Loucy (cell line): ENCODE data around the gene POFUT2.

Experiments
- H2AFZ ChIP-seq: fragments of 200-600 bp; sonication (generic); 2 replicates; pipeline ENCODE4 v1.6.0; 2016; ENCODE audit warnings: antibody characterized with exemption, mild to moderate bottlenecking, low read length, moderate library complexity
- H3F3A ChIP-seq: fragments of 200-600 bp; 2 replicates; pipeline ENCODE4 v1.6.0; 2016; ENCODE audit warnings: antibody characterized with exemption, low read depth, mild to moderate bottlenecking
- H3K27me3 ChIP-seq: fragments of 200-600 bp; sonication (generic); 2 replicates; pipeline ENCODE4 v1.6.1; 2014; ENCODE audit warnings: low read length, mild to moderate bottlenecking; ENCODE audit not compliant: insufficient read depth, poor library complexity, severe bottlenecking
- H3K36me3 ChIP-seq: fragments of 200-600 bp; sonication (generic); 2 replicates; pipeline ENCODE4 v1.6.1; 2016; ENCODE audit warnings: low read length; ENCODE audit not compliant: insufficient read depth
- H3K4me1 ChIP-seq: fragments of 200-600 bp; sonication (generic); 2 replicates; pipeline ENCODE4 v1.5.1; 2014; ENCODE audit warnings: low read length, mild to moderate bottlenecking; ENCODE audit not compliant: insufficient read depth, poor library complexity, severe bottlenecking
- H3K4me2 ChIP-seq: fragments of 200-600 bp; sonication (generic); 2 replicates; pipeline ENCODE4 v1.6.0; 2014; ENCODE audit warnings: antibody characterized with exemption, low read length, low read depth, mild to moderate bottlenecking; ENCODE audit not compliant: poor library complexity, severe bottlenecking
- H3K4me3 ChIP-seq: fragments of 200-600 bp; sonication (generic); 2 replicates; pipeline ENCODE4 v1.5.1; 2014; ENCODE audit warnings: low read length, mild to moderate bottlenecking, mixed read lengths; ENCODE audit not compliant: poor library complexity, severe bottlenecking
- H3K79me2 ChIP-seq: fragments of 200-600 bp; sonication (generic); 2 replicates; pipeline ENCODE4 v1.6.1; 2014; ENCODE audit warnings: low read length; ENCODE audit not compliant: insufficient read depth
- H3K9ac ChIP-seq: fragments of 200-600 bp; sonication (generic); 2 replicates; pipeline ENCODE4 v1.6.0; 2014; ENCODE audit warnings: mild to moderate bottlenecking, low read depth, low read length, moderate library complexity; ENCODE audit not compliant: poor library complexity, severe bottlenecking
- H3K9me2 ChIP-seq: fragments of 200-600 bp; sonication (generic); replicated peaks from 2 replicates; pipeline ENCODE4 v1.6.1; 2016; ENCODE audit warnings: low read depth, low read length, mixed read lengths
- H3K9me3 ChIP-seq: fragments of 200-600 bp; sonication (generic); 2 replicates; pipeline ENCODE4 v1.6.1; 2014; ENCODE audit warnings: mild to moderate bottlenecking, antibody characterized with exemption, low read length, low read depth; ENCODE audit not compliant: insufficient read depth
- H4K20me1 ChIP-seq: fragments of 200-600 bp; sonication (generic); 2 replicates; pipeline ENCODE4 v1.6.0; 2014; ENCODE audit warnings: antibody characterized with exemption, low read length, mild to moderate bottlenecking; ENCODE audit not compliant: insufficient read depth, poor library complexity, severe bottlenecking
- EZH2phosphoT487 ChIP-seq: fragments of 200-600 bp; IDR thresholded peaks from 2 replicates; pipeline ENCODE4 v1.6.1; 2018; ENCODE audit warnings: antibody characterized with exemption, mild to moderate bottlenecking, moderate library complexity, borderline replicate concordance
- TF ChIP-seq, protein P1 (sequence below): fragments of 200-600 bp; sonication (generic); conservative IDR thresholded peaks from 2 replicates; pipeline ENCODE4 v1.5.1; 2014; ENCODE audit warnings: mild to moderate bottlenecking, antibody characterized with exemption, low read length

Gene POFUT2

DNA sequence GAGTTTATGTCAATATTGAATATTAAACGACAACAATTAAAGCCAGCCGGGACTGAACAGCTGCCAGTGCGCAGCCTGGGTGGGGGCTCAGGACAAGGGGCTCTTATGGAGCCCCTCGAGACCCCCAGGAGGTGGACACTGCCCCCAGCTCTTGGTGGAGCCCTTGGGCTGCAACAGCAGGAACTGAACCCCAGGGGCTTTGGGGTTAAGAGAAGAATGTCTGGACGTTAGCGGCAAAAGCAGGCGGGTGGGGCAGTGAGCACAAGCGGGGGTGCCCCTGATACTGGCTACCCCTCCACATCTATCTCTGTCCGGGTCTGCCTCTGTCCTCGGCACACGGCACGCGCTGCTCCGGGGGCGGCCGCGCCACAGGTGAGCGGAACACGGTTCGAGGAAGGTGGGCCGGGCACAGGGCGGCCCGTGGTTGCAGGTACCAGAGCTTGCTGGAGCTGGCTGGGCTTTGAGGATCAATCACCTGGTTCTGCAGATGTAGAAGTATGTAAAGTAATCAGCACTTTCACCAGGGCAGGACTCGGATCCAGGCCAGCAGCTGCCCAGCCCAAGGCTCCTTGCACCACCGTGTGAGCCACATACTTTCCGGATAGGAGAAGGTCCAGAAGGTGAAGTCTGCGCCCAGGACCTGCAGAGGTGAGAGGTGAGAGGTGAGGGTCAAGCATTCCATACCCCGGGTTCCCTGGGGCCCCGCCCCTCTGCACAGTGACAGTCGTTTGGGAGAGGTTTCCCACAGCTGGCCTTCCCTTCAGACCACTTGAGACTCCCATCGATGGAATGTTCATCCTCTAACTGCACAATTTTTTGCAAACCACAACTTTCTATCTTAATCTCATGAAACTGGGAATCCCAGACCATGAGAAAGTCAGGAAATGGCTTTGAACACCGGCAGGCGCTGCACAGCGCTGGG is 12.4 kb upstream of the POFUT2 start:
- Histone ChIP-seq H3K4me1 (no peaks in the 10 kb centered on the region), H3K9me2 (no peaks in the 10 kb centered on the region), H3K79me2 (no peaks in the 10 kb centered on the region)

DNA sequence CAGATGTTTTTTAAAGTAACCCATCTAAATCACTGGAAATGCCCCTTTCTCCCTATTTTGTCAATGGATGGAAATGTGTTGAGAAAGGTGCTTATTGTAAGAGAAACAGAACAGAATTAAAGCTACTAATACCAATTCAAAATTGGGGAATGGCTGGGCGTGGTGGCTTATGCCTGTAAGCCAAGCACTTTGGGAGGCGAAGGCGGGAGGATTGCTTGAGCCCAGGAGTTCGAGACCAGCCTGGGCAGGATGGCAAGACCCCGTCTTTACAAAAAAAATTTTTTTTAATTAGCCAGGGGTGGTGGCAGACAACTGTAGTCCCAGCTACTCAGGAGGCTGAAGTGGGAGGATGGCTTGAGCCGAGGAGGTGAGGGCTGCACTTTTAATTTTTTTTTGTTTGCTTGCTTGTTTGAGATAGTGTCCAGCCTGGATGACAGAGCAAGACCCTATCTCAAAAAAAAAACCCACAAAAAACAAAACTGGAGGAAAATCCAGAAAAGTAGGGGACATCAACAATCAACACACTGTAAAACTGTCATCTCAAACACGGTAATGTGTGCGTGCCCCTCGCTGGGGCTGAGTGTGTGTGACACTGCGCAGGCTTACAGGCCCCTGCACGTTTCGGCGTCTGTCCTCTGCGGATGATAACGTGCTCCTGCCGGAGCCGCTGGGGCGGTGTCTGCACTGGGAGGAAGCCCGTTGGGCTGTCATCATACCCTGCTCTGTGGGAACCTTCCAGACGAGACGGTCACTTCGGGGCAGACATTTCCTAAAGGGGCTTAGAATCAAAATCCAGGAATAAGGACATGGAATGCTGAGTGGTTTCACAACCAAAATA is 11.6 kb upstream of the POFUT2 start:
- H3K9ac ChIP-seq, result no peak overlapping the region
- no peaks in the 10 kb centered on the region for H3K27me3 ChIP-seq
- H3F3A ChIP-seq, result no peaks in the 10 kb centered on the region
- no peaks in the 10 kb centered on the region for H4K20me1 ChIP-seq
- H3K79me2 ChIP-seq, result no peaks in the 10 kb centered on the region
- H3K9me3 ChIP-seq, result no peaks in the 10 kb centered on the region
- no peak overlapping the region for H3K4me3 ChIP-seq
- H3K4me2 ChIP-seq, result no peak overlapping the region
- H3K9me2 ChIP-seq, result no peaks in the 10 kb centered on the region
- H2AFZ ChIP-seq, result no peak overlapping the region
- H3K4me1 ChIP-seq, result no peaks in the 10 kb centered on the region
- no peak for TF ChIP-seq EZH2phosphoT487
- TF ChIP-seq, protein P1, sequence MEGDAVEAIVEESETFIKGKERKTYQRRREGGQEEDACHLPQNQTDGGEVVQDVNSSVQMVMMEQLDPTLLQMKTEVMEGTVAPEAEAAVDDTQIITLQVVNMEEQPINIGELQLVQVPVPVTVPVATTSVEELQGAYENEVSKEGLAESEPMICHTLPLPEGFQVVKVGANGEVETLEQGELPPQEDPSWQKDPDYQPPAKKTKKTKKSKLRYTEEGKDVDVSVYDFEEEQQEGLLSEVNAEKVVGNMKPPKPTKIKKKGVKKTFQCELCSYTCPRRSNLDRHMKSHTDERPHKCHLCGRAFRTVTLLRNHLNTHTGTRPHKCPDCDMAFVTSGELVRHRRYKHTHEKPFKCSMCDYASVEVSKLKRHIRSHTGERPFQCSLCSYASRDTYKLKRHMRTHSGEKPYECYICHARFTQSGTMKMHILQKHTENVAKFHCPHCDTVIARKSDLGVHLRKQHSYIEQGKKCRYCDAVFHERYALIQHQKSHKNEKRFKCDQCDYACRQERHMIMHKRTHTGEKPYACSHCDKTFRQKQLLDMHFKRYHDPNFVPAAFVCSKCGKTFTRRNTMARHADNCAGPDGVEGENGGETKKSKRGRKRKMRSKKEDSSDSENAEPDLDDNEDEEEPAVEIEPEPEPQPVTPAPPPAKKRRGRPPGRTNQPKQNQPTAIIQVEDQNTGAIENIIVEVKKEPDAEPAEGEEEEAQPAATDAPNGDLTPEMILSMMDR, result no peak
- H3K36me3 ChIP-seq, result no peaks in the 10 kb centered on the region

More for the DNA sequence above, 12.4 kb upstream of the POFUT2 start:
- no peak overlapping the region for H3K4me3 ChIP-seq
- H4K20me1 ChIP-seq, result no peaks in the 10 kb centered on the region
- H3K36me3 ChIP-seq, result no peaks in the 10 kb centered on the region
- TF ChIP-seq, protein P1, result no peak
- TF ChIP-seq EZH2phosphoT487, result no peak
- H3K27me3 ChIP-seq, result no peaks in the 10 kb centered on the region
- H3K9me3 ChIP-seq, result no peaks in the 10 kb centered on the region
- no peak overlapping the region for H2AFZ ChIP-seq
- no peaks in the 10 kb centered on the region for H3F3A ChIP-seq
- no peak overlapping the region for H3K9ac ChIP-seq
- no peak overlapping the region for H3K4me2 ChIP-seq

DNA sequence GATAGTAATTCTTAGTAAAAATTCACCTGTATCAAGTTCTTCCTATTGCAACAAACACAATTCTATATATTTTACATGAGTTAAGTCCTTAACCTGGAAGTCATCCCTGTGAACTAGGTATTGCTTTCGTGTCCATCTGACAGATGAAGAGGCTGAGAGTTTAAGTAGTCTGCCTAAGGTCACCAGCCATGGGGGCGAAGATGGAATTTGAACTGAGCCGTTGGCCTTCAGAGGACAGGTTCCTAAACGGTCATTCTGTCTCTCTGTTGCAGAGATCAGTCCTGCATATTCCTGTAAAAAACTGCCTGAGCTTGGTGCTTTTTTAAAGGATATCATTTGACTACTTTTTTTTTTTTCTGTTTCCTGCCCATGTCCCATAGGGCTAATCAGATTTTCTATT is 10.2 kb upstream of the POFUT2 start:
- no peak overlapping the region for H3K9ac ChIP-seq
- H3K27me3 ChIP-seq, result no peaks in the 10 kb centered on the region
- no peak for TF ChIP-seq EZH2phosphoT487
- TF ChIP-seq, protein P1, result no peak
- H3F3A ChIP-seq, result no peaks in the 10 kb centered on the region
- no peaks in the 10 kb centered on the region for H3K9me3 ChIP-seq
- no peaks in the 10 kb centered on the region for H3K9me2 ChIP-seq
- no peaks in the 10 kb centered on the region for H3K36me3 ChIP-seq
- H4K20me1 ChIP-seq, result no peaks in the 10 kb centered on the region
- H3K79me2 ChIP-seq, result no peaks in the 10 kb centered on the region
- H3K4me1 ChIP-seq, result peaks cover 2% of the 10 kb centered on the region
- H3K4me3 ChIP-seq, result no peak overlapping the region
- no peak overlapping the region for H2AFZ ChIP-seq
- H3K4me2 ChIP-seq, result no peak overlapping the region
